Measurements from ENCODE around the gene LYAR.
"Not testable (repeated sequence)": the region's sequence is repeated elsewhere in the genome, so short reads cannot be mapped to it uniquely, and the experiment has no call there.

LYAR gene

DNA sequence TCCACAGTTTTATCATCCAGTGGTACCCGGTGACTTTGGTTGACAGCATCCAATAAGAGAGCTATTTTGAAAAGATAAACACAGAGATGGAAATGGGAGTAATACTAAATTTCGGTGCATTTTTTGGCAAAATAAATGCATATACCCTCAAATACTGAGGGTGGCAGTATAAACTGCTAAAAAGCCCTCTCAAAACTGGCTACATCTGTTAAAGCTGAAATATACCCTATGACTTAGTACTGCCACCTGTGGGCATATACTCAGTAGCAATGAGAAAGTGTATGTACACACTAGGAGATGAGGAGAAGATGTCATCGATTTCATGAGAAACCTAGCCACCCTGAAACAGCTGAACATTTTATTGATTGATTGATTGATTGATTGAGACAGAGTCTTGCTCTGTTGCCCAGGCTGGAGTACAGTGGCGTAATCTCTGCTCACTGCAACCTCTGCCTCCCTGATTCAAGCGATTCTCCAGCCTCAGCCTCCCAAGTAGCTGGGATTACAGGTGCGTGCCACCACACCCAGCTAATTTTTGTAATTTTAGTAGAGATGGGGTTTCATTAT, 29.7 kb downstream of the LYAR start:
- DNase-seq (ENCODE audit: low read depth, low spot score), result no peak

GRCh38 chr4:4259484-4260100, 30.4 kb downstream of the LYAR start:
- DNase-seq (ENCODE audit: low read depth, low spot score), result no peak

DNA sequence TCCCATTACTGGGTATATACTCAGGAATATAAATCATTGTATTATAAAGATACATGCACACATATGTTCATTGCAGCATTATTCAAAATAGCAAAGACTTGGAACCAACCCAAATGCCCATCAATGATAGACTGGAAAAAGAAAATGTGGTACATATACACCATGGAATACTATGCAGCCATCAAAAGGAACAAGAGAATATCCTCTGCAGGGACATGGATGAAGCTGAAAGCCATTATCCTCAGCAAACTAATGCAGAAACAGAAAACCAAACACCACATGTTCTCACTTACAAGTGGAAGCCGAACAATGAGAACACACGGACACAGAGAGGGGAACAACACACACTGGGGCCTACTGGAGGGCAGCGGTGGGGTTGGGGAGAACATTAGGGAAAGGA, 32.2 kb downstream of the LYAR start:
- not testable (repeated sequence) for DNase-seq (ENCODE audit: low read depth, low spot score)

DNA sequence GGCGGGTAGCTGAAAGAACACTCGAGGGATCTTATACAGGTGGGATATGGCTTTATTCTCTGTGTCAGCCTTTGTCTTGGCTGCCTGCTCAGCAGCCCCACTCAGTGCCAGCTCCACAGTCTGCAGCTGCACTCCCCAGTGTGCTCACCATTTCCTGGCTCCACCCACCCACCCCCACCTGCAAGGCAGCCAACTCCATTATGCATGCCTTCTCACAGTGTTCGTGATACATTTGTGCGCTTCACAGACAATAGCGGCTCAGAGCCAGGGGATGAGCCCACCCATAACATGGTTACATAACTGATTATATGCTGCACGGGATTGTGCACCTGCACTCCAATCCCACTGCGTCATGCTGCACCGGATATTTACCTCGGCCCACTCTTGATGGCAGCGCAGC, 33.2 kb downstream of the LYAR start:
- DNase-seq (ENCODE audit: low read depth, low spot score), result no peak

GRCh38 chr4:4254666-4255065, 35.3 kb downstream of the LYAR start:
- no peak for DNase-seq (ENCODE audit: low read depth, low spot score)

- no peak for DNase-seq (ENCODE audit: low read depth, low spot score)
Observed at GRCh38 chr4:4254199-4254598, 35.8 kb downstream of the LYAR start.

DNA sequence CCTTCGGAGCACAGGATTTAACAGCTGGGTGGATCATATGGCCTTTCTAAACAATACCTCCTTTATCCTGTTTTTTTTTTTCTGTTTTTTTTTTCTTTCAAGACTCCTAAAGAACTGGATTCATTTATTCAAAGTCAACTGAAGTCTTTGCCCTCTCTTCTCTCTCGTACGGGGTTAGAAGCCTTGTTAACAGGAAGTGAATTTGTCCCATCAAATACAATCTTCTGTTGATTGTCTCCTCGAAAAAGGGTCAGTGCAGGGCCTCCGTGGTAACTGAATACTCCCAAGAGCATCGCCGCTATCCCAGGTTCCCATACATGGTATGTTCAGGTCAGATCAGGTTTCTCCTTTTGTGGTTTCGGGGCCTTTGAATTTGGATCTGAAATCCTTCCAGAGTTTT, 40.1 kb downstream of the LYAR start:
- DNase-seq (ENCODE audit: low read depth, low spot score), result no peak

DNA sequence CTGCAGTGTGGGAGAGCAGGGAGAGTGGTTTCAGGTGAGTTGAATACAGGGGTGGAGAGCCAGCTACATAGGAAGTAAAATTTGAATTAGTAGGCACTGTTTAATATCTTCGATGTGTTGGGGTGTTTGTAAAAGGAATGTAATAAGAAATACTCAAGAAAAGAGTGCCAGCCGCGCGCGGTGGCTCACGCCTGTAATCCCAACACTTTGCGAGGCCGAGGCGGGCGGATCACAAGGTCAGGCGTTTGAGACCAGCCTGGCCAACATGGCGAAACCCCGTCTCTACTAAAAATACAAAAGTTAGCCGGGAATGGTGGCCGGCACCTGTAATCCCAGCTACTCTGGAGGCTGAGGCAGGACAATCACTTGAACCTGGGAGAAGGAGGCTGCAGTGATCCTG, 40.6 kb downstream of the LYAR start:
- DNase-seq (ENCODE audit: low read depth, low spot score), result not testable (repeated sequence)

- no peak for DNase-seq (ENCODE audit: low read depth, low spot score)
Observed at GRCh38 chr4:4248885-4249203, 41.1 kb downstream of the LYAR start.

- peak; percentile 84 for DNase-seq (ENCODE audit: low read depth, low spot score)
Observed at GRCh38 chr4:4248029-4248884, 41.7 kb downstream of the LYAR start, which contains the start of gene TMEM128. Gene TMEM128 (minus strand): TSS chr4:4248223. CDS start chr4:4248202, 21 bp downstream.

GRCh38 chr4:4247696-4248028, 42.3 kb downstream of the LYAR start:
- no peak for DNase-seq (ENCODE audit: low read depth, low spot score)

DNA sequence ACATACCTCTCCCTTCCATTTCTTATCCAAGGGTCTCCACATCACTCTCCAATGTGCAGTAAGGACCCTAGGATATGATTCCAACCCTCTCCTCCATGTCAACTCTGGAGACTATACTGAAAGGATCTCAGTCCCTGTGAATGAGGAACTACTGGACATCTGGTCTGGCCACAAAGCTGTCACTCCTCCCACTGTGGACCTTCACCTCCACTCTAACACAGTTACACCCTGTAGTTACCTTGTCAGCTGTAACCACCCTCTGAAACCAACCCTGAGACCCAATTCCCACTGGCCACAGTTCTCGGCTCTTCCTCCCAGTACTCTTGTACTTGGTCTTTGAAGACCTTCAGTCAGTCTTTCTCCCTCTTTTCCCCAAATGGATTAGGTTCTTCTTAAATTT, 44.8 kb downstream of the LYAR start:
- DNase-seq (ENCODE audit: low read depth, low spot score), result no peak

DNA sequence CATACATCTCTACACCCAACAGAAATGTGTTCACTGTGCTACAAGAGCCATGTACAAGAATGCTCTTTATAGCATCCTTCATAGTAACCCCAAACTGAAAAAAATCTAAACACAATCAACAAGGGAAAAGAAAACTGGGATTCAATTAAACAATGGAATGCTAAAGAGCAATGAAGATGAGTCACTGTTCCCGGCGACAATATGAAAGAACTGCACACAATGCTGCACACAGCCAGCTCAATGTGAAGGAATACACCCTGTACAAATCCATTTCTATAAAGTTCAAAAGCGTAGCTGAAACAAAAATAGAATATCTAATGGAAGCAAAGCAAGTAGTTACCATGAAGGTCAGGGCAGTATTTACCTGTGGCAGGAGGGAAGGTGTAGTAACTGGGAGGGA, 50.4 kb downstream of the LYAR start:
- not testable (repeated sequence) for DNase-seq (ENCODE audit: low read depth, low spot score)

DNA sequence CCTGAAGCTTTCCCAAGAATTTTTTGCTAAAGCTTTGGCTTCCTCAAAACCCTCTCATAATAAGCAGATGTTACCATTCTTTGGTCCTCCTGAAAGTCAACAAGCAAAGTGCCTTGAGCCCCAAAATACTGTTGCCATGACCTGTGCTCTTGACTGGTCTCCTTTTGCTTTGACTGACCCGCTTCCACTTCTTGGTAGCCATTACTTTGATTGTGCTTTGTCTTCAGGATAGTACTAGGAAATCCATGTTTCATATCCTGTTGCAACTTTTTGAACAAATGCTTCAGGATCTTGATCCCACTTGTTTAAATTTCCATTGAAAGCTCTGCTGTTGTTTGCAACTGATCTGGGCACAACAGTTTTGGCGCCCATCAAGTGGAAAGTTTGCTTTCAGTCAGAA, 56.3 kb downstream of the LYAR start:
- no peak for DNase-seq (ENCODE audit: low read depth, low spot score)

- no peak for DNase-seq (ENCODE audit: low read depth, low spot score)
Observed at GRCh38 chr4:4228356-4228668, 61.6 kb downstream of the LYAR start.

GRCh38 chr4:4227510-4228355, 62.2 kb downstream of the LYAR start:
- DNase-seq (ENCODE audit: low read depth, low spot score), result no peak

- DNase-seq (ENCODE audit: low read depth, low spot score), result no peak
Observed at GRCh38 chr4:4226606-4227438, 63.1 kb downstream of the LYAR start, which contains the start of gene OTOP1. Gene OTOP1 (minus strand): TSS chr4:4226929. CDS start chr4:4226864, 65 bp downstream.

DNA sequence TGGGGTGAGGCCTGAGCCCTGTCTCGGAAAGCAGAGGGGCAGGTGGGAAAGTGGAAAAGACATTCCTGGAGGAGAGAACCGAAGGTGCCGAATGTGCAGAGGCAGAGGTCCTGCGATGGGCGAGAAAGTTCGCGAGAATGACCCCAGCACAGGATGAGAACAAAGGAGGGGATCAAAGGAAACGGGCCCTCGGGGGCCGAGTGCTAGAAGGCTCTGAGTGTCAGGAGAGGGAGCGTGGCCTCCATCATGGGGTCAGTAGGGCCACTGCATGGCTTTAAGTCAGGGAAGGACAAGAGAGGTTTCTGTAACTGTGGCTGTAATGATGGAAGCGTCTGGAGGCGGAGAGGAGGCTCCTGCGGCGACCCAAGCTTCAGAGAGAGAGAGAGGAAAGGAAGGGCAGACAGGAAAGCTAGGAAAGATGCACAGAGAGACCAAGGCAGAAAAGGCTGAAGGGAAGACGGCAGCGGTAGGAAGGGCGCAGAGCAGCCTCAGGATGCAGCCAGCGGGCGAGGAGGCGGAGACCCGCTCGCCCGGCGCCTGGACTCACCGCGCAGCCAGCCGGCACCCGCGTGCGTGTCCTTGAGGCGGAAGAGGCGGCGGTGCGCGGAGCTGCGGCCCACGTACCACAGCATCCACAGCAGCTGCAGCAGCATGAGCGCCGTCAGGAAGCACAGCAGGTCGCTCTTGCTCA, 63.9 kb downstream of the LYAR start:
- DNase-seq (ENCODE audit: low read depth, low spot score), result no peak

Data from activated CD4-positive, CD25-positive, alpha-beta regulatory T cell treated with anti-CD3 and anti-CD28 coated beads, Interleukin-2, amount 50 U/mL, for 16 hours (primary cell).